ENCODE measurements around the gene FMN2.

DNA sequence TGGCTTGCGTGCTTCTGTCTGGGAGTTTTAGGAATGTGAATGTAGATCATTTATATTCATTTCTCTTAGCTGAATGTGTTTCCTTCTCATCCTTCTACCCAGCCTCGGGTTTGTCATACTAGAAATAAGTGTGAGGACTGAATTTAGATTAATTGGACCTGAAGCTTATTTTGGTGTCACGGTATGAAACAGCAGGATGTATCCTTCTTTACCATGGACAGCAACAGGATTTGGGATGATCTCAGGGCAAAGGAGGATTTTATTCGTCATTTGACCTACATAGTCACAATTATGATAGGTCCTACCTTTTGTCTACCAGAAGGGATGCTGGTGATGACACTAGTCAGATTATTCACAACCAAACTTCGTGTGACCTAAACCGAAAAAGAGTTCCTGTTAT, 127.4 kb downstream of the FMN2 start:
- TF ChIP-seq OSR2 (tag by site-specific recombination; IDR thresholded peaks at IDR 0.05) (no peak), ZNF426 (tag by site-specific recombination; IDR thresholded peaks at IDR 0.05) (no peak), ZNF830 (tag by site-specific recombination; IDR thresholded peaks at IDR 0.05; ENCODE audit: low read depth) (no peak), ZNF302 (tag by site-specific recombination; IDR thresholded peaks at IDR 0.05; ENCODE audit: low read depth) (no peak), ZNF350 (tag by site-specific recombination; IDR thresholded peaks at IDR 0.05) (no peak), ZNF530 (tag by site-specific recombination; IDR thresholded peaks at IDR 0.05; ENCODE audit: low read depth) (no peak)
- TF ChIP-seq, protein P1, sequence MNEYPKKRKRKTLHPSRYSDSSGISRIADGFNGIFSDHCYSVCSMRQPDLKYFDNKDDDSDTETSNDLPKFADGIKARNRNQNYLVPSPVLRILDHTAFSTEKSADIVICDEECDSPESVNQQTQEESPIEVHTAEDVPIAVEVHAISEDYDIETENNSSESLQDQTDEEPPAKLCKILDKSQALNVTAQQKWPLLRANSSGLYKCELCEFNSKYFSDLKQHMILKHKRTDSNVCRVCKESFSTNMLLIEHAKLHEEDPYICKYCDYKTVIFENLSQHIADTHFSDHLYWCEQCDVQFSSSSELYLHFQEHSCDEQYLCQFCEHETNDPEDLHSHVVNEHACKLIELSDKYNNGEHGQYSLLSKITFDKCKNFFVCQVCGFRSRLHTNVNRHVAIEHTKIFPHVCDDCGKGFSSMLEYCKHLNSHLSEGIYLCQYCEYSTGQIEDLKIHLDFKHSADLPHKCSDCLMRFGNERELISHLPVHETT (tag by site-specific recombination; IDR thresholded peaks at IDR 0.05): no peak
- TF ChIP-seq, protein P2, sequence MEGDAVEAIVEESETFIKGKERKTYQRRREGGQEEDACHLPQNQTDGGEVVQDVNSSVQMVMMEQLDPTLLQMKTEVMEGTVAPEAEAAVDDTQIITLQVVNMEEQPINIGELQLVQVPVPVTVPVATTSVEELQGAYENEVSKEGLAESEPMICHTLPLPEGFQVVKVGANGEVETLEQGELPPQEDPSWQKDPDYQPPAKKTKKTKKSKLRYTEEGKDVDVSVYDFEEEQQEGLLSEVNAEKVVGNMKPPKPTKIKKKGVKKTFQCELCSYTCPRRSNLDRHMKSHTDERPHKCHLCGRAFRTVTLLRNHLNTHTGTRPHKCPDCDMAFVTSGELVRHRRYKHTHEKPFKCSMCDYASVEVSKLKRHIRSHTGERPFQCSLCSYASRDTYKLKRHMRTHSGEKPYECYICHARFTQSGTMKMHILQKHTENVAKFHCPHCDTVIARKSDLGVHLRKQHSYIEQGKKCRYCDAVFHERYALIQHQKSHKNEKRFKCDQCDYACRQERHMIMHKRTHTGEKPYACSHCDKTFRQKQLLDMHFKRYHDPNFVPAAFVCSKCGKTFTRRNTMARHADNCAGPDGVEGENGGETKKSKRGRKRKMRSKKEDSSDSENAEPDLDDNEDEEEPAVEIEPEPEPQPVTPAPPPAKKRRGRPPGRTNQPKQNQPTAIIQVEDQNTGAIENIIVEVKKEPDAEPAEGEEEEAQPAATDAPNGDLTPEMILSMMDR (tag by site-specific recombination; IDR thresholded peaks at IDR 0.05): no peak
